Measurements from ENCODE around the gene PTCH2. TPM values are rescaled to one million over a fixed set of nuclear protein-coding genes. Genes with fewer than 3 reads are reported as not detected.

Gene PTCH2
- total and polyA plus RNA-seq, 2 of the 13 experiments (the other 11 are each of a cell fraction or from before 2014, with no cell fraction given) = 0.60 to 1.5 TPM

DNA sequence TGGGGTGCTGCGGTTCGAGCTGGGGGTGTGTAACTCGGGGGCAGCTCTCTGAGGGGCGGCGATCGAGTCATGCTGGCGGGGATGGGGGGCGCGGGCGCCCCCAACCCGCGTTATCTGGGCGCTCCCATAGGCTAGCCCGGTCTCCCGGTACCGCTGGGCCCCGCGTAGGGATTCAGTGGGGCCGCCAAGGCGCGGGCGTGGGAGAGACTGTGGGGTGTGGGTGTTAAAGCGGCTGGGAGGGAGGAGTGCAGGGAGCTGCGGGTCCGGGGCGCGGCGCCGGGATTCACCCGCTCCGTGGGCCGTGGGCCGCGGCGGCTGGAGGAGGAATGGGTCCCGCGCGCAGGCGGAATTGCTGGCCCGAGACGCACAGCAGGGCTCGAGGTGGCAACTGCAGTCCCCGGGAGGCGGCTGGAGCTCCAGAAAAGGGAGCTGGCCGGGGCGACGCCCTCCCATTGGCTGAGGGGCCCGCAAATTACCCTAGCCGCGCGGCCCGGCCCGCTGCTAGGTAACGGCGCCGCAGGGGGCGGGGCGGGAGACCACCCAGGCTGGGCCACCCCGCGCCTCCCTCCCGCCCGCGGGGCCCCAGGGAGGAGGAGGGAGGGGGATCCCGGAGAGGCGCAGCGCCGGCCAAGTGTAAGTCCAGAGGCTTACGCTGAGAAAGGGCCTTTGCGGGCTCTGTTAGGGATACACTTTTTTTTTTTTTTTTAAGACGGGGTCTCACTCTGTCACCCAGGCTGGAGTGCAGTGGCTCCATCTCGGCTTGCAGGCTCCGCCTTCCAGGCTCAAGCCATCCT, at the start of gene PTCH2 (continued):
- TF ChIP-seq, protein P1, sequence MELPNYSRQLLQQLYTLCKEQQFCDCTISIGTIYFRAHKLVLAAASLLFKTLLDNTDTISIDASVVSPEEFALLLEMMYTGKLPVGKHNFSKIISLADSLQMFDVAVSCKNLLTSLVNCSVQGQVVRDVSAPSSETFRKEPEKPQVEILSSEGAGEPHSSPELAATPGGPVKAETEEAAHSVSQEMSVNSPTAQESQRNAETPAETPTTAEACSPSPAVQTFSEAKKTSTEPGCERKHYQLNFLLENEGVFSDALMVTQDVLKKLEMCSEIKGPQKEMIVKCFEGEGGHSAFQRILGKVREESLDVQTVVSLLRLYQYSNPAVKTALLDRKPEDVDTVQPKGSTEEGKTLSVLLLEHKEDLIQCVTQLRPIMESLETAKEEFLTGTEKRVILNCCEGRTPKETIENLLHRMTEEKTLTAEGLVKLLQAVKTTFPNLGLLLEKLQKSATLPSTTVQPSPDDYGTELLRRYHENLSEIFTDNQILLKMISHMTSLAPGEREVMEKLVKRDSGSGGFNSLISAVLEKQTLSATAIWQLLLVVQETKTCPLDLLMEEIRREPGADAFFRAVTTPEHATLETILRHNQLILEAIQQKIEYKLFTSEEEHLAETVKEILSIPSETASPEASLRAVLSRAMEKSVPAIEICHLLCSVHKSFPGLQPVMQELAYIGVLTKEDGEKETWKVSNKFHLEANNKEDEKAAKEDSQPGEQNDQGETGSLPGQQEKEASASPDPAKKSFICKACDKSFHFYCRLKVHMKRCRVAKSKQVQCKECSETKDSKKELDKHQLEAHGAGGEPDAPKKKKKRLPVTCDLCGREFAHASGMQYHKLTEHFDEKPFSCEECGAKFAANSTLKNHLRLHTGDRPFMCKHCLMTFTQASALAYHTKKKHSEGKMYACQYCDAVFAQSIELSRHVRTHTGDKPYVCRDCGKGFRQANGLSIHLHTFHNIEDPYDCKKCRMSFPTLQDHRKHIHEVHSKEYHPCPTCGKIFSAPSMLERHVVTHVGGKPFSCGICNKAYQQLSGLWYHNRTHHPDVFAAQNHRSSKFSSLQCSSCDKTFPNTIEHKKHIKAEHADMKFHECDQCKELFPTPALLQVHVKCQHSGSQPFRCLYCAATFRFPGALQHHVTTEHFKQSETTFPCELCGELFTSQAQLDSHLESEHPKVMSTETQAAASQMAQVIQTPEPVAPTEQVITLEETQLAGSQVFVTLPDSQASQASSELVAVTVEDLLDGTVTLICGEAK (IDR thresholded peaks at IDR 0.05) = no peak
- TF ChIP-seq, protein P1 (CRISPR knock-in tag; IDR thresholded peaks at IDR 0.05) = no peak
- TF ChIP-seq MYC (CRISPR knock-in tag; IDR thresholded peaks at IDR 0.05; ENCODE audit: borderline replicate concordance) (no peak), SALL2 (CRISPR knock-in tag; IDR thresholded peaks at IDR 0.05) (no peak), ZNF30 (CRISPR knock-in tag; IDR thresholded peaks at IDR 0.05) (no peak), SIN3A (IDR thresholded peaks at IDR 0.05; ENCODE audit: borderline replicate concordance, low read depth, low read length) (peak; percentile 63; the same call in 1 of the 2 replicates), ERF (CRISPR knock-in tag; IDR thresholded peaks at IDR 0.05) (no peak), RAD51 (IDR thresholded peaks at IDR 0.05; ENCODE audit: borderline replicate concordance) (no peak), HIVEP1 (CRISPR knock-in tag; IDR thresholded peaks at IDR 0.05) (no peak), ATAD3A (CRISPR knock-in tag; IDR thresholded peaks at IDR 0.05) (no peak), ZFP36L2 (CRISPR knock-in tag; IDR thresholded peaks at IDR 0.05) (no peak), NFYC (CRISPR knock-in tag; IDR thresholded peaks at IDR 0.05) (peak; percentile 59), CBX2 (IDR thresholded peaks at IDR 0.05; ENCODE audit: low read depth, low read length) (no peak), CBX2 (CRISPR knock-in tag; IDR thresholded peaks at IDR 0.05; ENCODE audit: low read depth) (no peak)
- TF ChIP-seq, protein P2, sequence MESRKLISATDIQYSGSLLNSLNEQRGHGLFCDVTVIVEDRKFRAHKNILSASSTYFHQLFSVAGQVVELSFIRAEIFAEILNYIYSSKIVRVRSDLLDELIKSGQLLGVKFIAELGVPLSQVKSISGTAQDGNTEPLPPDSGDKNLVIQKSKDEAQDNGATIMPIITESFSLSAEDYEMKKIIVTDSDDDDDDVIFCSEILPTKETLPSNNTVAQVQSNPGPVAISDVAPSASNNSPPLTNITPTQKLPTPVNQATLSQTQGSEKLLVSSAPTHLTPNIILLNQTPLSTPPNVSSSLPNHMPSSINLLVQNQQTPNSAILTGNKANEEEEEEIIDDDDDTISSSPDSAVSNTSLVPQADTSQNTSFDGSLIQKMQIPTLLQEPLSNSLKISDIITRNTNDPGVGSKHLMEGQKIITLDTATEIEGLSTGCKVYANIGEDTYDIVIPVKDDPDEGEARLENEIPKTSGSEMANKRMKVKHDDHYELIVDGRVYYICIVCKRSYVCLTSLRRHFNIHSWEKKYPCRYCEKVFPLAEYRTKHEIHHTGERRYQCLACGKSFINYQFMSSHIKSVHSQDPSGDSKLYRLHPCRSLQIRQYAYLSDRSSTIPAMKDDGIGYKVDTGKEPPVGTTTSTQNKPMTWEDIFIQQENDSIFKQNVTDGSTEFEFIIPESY (CRISPR knock-in tag; IDR thresholded peaks at IDR 0.05) = no peak
- TF ChIP-seq, protein P3, sequence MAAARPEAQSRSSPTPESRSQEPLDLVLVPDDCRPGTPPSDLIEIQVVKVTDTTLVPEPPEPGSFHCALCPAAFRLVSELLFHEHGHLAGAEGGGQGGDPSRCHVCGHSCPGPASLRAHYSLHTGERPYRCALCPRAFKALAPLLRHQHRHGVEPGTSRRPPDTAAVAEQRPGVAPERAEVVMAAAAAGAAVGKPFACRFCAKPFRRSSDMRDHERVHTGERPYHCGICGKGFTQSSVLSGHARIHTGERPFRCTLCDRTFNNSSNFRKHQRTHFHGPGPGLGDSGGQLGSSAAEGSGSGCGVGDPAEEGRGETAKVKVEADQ (CRISPR knock-in tag; IDR thresholded peaks at IDR 0.05; ENCODE audit: borderline replicate concordance) = no peak
- TF ChIP-seq, protein P4, sequence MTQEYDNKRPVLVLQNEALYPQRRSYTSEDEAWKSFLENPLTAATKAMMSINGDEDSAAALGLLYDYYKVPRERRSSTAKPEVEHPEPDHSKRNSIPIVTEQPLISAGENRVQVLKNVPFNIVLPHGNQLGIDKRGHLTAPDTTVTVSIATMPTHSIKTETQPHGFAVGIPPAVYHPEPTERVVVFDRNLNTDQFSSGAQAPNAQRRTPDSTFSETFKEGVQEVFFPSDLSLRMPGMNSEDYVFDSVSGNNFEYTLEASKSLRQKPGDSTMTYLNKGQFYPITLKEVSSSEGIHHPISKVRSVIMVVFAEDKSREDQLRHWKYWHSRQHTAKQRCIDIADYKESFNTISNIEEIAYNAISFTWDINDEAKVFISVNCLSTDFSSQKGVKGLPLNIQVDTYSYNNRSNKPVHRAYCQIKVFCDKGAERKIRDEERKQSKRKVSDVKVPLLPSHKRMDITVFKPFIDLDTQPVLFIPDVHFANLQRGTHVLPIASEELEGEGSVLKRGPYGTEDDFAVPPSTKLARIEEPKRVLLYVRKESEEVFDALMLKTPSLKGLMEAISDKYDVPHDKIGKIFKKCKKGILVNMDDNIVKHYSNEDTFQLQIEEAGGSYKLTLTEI (CRISPR knock-in tag; conservative IDR thresholded peaks at IDR 0.05) = no peak

All from HepG2 (cell line).